Measurements from ENCODE around the gene PRPF6.

The PRPF6 gene

GRCh38 chr20:63945921-63946920 lies 34.7 kb upstream of the PRPF6 start:
- no peak for DNase-seq

- no peak for DNase-seq
Observed at GRCh38 chr20:63946986-63947637, 33.8 kb upstream of the PRPF6 start.

GRCh38 chr20:63947638-63948456 lies 33.1 kb upstream of the PRPF6 start:
- no peak for DNase-seq

- DNase-seq, result no peak
Observed at GRCh38 chr20:63950701-63951397, 30.1 kb upstream of the PRPF6 start.

- no peak for DNase-seq
Observed at GRCh38 chr20:63951398-63952209, 29.3 kb upstream of the PRPF6 start.

GRCh38 chr20:63952210-63952535 lies 28.8 kb upstream of the PRPF6 start:
- no peak for DNase-seq

GRCh38 chr20:63952769-63953168 lies 28.2 kb upstream of the PRPF6 start:
- no peak for DNase-seq

- DNase-seq, result no peak
Observed at GRCh38 chr20:63953764-63954429, 27.0 kb upstream of the PRPF6 start.

GRCh38 chr20:63955281-63955826 lies 25.6 kb upstream of the PRPF6 start:
- peak; percentile 62 for DNase-seq

- DNase-seq, result peak; percentile 85
Observed at GRCh38 chr20:63955827-63956663, 24.9 kb upstream of the PRPF6 start, which contains the start of gene UCKL1. TSS of gene UCKL1 (minus strand) at chr20:63956416. CDS start at chr20:63956372, 44 bp downstream.

GRCh38 chr20:63956664-63957003 lies 24.3 kb upstream of the PRPF6 start:
- DNase-seq, result no peak

GRCh38 chr20:63957004-63957689 lies 23.8 kb upstream of the PRPF6 start:
- peak; percentile 53 for DNase-seq

GRCh38 chr20:63957690-63958441 lies 23.1 kb upstream of the PRPF6 start:
- DNase-seq, result no peak

GRCh38 chr20:63958471-63958870 lies 22.5 kb upstream of the PRPF6 start:
- no peak for DNase-seq

GRCh38 chr20:63958964-63959698 lies 21.8 kb upstream of the PRPF6 start:
- no peak for DNase-seq

GRCh38 chr20:63959699-63960075 lies 21.2 kb upstream of the PRPF6 start:
- no peak for DNase-seq
